Ishikawa (cell line): Measurements from ENCODE around the gene CFAP92.

Source experiments
- CEBPB ChIP-seq: IDR thresholded peaks from 2 replicates; pipeline ENCODE4 v1.6.1; 2012
- CREB1 ChIP-seq: IDR thresholded peaks from 2 replicates; pipeline ENCODE4 v1.6.1; 2012; ENCODE audit warnings: low read depth
- EGR1 ChIP-seq: IDR thresholded peaks from 2 replicates; pipeline ENCODE4 v1.6.1; 2012
- EP300 ChIP-seq: IDR thresholded peaks from 2 replicates; pipeline ENCODE4 v1.6.1; 2012; ENCODE audit warnings: borderline replicate concordance
- FOXM1 ChIP-seq: IDR thresholded peaks from 2 replicates; pipeline ENCODE4 v1.6.1; 2012; ENCODE audit warnings: low read depth, borderline replicate concordance
- MAX ChIP-seq: IDR thresholded peaks from 2 replicates; pipeline ENCODE4 v1.6.1; 2012
- NFIC ChIP-seq: IDR thresholded peaks from 2 replicates; pipeline ENCODE4 v1.6.1; 2012
- RAD21 ChIP-seq: IDR thresholded peaks from 2 replicates; pipeline ENCODE4 v1.6.1; 2012; ENCODE audit warnings: low read depth
- TAF1 ChIP-seq: IDR thresholded peaks from 2 replicates; pipeline ENCODE4 v1.6.1; 2012; ENCODE audit warnings: low read depth, mild to moderate bottlenecking
- TCF12 ChIP-seq: IDR thresholded peaks from 2 replicates; pipeline ENCODE4 v1.6.1; 2012; ENCODE audit warnings: low read depth
- TEAD4 ChIP-seq: IDR thresholded peaks from 2 replicates; pipeline ENCODE4 v1.6.1; 2012
- USF1 ChIP-seq: IDR thresholded peaks from 2 replicates; pipeline ENCODE4 v1.6.1; 2012
- YY1 ChIP-seq: IDR thresholded peaks from 2 replicates; pipeline ENCODE4 v1.6.1; 2012; ENCODE audit warnings: low read depth
- ZBTB7A ChIP-seq: IDR thresholded peaks from 2 replicates; pipeline ENCODE4 v1.6.1; 2012; ENCODE audit warnings: low read depth
- TF ChIP-seq, protein P1 (sequence below): IDR thresholded peaks from 2 replicates; pipeline ENCODE4 v1.6.1; 2012; ENCODE audit warnings: low read depth, mild to moderate bottlenecking

Gene CFAP92

DNA sequence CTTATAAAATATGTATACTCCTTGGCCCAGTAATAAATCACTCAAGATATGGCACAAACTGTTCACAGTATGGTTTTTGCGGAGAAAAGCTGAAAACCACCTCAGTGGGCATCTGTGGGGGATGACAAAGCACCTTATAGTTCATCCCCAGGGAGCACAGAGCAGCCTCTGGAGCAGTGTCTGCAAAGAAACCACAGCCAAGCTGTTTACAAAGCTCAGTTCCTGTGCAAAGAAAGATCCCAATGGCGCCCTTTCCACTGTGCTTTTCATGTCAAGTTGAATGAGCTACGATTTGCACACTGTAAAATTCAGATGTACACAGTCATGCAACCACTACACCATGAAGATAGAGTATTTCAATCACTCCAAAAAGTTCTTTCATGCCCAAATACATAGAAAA, 4.7 kb upstream of the CFAP92 start:
- TF ChIP-seq TCF12 (no peak), EGR1 (no peak), RAD21 (no peak), EP300 (no peak)

DNA sequence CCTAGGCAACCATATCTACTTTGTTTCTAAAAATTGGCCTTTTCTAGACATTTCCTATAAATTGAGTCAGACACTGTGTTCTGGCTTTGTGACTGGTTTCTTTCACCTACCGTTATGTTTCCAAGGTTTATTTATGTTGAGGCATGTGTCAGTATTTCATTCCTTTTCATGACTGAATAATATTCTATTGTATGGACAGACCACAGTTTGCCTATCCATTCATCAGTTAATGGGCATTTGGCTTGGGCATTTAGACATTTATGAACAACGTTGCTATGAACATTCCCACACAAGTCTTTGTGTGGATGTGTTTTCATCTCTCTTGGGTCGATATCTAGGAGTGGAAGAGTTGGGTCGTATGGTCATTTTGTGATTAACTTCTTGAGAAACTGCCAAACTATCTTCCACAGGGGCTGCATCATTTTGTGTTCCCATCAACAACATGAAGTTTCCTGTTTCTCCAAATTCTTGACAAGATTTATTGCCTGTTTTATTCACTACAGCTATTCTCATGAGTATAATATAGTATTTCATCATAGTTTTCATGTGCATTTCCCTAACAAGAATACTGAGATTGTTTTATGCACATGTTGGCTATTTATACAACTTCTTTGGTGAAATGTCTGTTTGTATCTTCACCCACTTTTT, 3.7 kb upstream of the CFAP92 start:
- TF ChIP-seq EGR1: no peak
- no peak for TF ChIP-seq TAF1
- no peak for TF ChIP-seq FOXM1
- no peak for TF ChIP-seq USF1
- no peak for TF ChIP-seq TCF12
- TF ChIP-seq EP300: no peak
- no peak for TF ChIP-seq YY1
- no peak for TF ChIP-seq TEAD4
- TF ChIP-seq CREB1: no peak

- TF ChIP-seq TAF1 (no peak), CREB1 (no peak), EP300 (no peak), RAD21 (no peak), NFIC (no peak), FOXM1 (no peak), USF1 (no peak), MAX (no peak), TCF12 (no peak), TEAD4 (no peak), CEBPB (no peak), ZBTB7A (no peak)
- TF ChIP-seq, protein P1, sequence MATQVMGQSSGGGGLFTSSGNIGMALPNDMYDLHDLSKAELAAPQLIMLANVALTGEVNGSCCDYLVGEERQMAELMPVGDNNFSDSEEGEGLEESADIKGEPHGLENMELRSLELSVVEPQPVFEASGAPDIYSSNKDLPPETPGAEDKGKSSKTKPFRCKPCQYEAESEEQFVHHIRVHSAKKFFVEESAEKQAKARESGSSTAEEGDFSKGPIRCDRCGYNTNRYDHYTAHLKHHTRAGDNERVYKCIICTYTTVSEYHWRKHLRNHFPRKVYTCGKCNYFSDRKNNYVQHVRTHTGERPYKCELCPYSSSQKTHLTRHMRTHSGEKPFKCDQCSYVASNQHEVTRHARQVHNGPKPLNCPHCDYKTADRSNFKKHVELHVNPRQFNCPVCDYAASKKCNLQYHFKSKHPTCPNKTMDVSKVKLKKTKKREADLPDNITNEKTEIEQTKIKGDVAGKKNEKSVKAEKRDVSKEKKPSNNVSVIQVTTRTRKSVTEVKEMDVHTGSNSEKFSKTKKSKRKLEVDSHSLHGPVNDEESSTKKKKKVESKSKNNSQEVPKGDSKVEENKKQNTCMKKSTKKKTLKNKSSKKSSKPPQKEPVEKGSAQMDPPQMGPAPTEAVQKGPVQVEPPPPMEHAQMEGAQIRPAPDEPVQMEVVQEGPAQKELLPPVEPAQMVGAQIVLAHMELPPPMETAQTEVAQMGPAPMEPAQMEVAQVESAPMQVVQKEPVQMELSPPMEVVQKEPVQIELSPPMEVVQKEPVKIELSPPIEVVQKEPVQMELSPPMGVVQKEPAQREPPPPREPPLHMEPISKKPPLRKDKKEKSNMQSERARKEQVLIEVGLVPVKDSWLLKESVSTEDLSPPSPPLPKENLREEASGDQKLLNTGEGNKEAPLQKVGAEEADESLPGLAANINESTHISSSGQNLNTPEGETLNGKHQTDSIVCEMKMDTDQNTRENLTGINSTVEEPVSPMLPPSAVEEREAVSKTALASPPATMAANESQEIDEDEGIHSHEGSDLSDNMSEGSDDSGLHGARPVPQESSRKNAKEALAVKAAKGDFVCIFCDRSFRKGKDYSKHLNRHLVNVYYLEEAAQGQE: no peak
Observed at GRCh38 chr3:128996726-128997125, 2.9 kb upstream of the CFAP92 start.

DNA sequence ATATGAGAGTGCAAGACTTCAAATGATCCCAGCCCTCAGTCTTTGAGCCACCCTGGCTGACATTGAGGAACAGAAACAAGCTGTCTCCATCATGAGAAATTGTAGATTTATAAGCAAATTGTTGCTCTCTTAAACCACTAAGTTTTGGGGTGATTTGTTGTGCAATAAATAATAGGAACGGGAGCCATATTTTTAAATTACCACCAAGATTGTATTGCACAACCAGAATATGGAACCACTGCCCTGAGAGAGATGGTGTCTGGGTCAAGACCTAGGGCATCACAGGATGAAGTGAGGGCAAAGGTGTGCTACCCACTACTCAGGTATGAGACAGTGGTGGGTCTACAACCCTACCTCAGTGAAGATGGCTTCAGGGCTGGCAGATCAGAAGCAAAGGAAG, 2.3 kb upstream of the CFAP92 start:
- TF ChIP-seq TAF1: no peak

DNA sequence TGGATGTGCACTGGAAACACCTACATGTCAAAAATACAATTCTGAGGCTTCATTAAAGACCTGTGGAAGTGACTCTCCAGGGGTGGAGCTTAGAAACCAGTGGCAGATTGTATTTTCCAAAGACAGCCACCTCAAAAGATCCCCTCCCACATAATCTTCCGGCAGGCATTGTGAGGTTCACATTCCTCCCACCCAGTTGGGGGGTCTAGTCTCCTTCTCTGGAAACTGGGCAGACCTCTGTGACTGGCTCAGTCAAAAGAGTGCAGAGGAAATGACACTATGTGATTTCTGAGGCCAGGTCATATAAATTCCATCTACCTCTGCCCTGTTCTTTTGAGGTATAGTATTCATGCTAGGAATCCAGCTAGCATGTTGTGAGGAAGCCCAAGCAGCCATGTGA, 1.9 kb upstream of the CFAP92 start:
- TF ChIP-seq FOXM1 (no peak), YY1 (no peak), CREB1 (no peak), EP300 (no peak), RAD21 (no peak), TEAD4 (no peak), TAF1 (no peak), ZBTB7A (no peak), MAX (no peak), NFIC (no peak)
- TF ChIP-seq, protein P1: no peak

GRCh38 chr3:128994581-128995546, 988 bp upstream of the CFAP92 start:
- no peak for TF ChIP-seq EP300
- no peak for TF ChIP-seq FOXM1
- TF ChIP-seq CREB1: no peak
- TF ChIP-seq EGR1: no peak
- TF ChIP-seq MAX: no peak
- TF ChIP-seq, protein P1: no peak
- TF ChIP-seq YY1: no peak
- no peak for TF ChIP-seq TCF12
- TF ChIP-seq NFIC: no peak
- TF ChIP-seq ZBTB7A: no peak
- TF ChIP-seq USF1: no peak
- TF ChIP-seq TEAD4: no peak
- TF ChIP-seq TAF1: no peak
- no peak for TF ChIP-seq CEBPB
- no peak for TF ChIP-seq RAD21
